Measurements from ENCODE around the gene NIPBL.

NIPBL gene

DNA sequence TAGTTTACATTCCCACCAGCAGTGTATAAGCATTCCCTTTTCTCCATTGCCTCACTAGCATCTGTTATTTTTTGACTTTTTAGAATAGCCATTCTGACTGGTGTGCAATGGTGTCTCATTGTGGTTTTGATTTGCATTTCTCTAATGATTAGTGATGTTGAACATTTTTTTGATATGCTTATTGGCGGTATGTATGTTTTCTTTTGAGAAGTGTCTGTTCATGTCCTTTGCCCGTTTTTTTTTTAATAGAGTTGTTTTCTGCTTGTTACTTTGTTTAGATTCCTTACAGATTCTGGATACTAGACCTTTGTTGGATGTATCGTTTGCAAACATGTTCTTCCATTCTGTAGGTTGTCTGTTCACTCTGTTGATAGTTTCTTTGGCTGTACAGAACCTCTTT is 25.3 kb downstream of the NIPBL start:
- Histone ChIP-seq H3K9ac (ENCODE audit: low read length) (no peak overlapping the region), H2AFZ (ENCODE audit: low read length) (no peak overlapping the region), H3K9me2 (ENCODE audit: low read depth, low read length) (no peaks in the 10 kb centered on the region), H3K27me3 (ENCODE audit: insufficient read depth, low read length) (no peaks in the 10 kb centered on the region), H3K4me2 (ENCODE audit: low read length) (no peak overlapping the region), H3F3A (ENCODE audit: insufficient read depth, low read length) (no peaks in the 10 kb centered on the region), H3K36me3 (ENCODE audit: insufficient read depth, low read length) (no peaks in the 10 kb centered on the region), H3K4me3 (ENCODE audit: low read depth, low read length, poor library complexity, severe bottlenecking) (no peak overlapping the region), H4K20me1 (ENCODE audit: insufficient read depth, low read length) (no peaks in the 10 kb centered on the region), H3K9me3 (ENCODE audit: low read length) (peaks cover 11% of the 10 kb centered on the region; the same call in 1 of the 2 replicates), H3K4me1 (ENCODE audit: insufficient read depth, low read length, severe bottlenecking) (no peaks in the 10 kb centered on the region), H3K79me2 (ENCODE audit: insufficient read depth, low read length) (peaks cover 100% of the 10 kb centered on the region), H3K27ac (ENCODE audit: low read depth, low read length, poor library complexity, severe bottlenecking) (no peak overlapping the region)
- TF ChIP-seq, protein P1, sequence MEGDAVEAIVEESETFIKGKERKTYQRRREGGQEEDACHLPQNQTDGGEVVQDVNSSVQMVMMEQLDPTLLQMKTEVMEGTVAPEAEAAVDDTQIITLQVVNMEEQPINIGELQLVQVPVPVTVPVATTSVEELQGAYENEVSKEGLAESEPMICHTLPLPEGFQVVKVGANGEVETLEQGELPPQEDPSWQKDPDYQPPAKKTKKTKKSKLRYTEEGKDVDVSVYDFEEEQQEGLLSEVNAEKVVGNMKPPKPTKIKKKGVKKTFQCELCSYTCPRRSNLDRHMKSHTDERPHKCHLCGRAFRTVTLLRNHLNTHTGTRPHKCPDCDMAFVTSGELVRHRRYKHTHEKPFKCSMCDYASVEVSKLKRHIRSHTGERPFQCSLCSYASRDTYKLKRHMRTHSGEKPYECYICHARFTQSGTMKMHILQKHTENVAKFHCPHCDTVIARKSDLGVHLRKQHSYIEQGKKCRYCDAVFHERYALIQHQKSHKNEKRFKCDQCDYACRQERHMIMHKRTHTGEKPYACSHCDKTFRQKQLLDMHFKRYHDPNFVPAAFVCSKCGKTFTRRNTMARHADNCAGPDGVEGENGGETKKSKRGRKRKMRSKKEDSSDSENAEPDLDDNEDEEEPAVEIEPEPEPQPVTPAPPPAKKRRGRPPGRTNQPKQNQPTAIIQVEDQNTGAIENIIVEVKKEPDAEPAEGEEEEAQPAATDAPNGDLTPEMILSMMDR (IDR thresholded peaks at IDR 0.05; ENCODE audit: low read length): no peak
- TF ChIP-seq EZH2 (IDR thresholded peaks at IDR 0.05; ENCODE audit: borderline replicate concordance, low read length): no peak

DNA sequence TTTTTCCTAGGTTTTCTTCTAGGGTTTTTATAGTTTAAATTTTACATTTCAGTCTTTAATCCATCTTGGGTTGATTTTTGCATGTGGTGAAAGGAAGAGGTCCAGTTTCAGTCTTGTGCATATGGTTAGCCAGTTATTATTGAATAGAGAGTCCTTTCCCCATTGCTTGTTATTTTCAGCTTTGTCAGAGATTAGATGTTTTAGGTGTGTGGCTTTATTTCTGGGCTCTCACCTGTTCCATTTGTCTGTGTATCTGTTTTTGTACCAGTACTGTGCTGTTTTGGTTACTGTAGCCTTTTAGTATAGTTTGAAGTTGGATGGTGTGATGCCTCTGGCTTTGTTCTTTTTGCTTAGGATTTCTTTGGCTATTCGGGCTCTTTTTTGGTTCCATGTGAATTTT is 25.8 kb downstream of the NIPBL start:
- H3K9ac ChIP-seq (ENCODE audit: low read length): no peak overlapping the region
- peaks cover 100% of the 10 kb centered on the region for H3K79me2 ChIP-seq (ENCODE audit: insufficient read depth, low read length)
- no peaks in the 10 kb centered on the region for H3K9me2 ChIP-seq (ENCODE audit: low read depth, low read length)
- no peak overlapping the region for H3K4me3 ChIP-seq (ENCODE audit: low read depth, low read length, poor library complexity, severe bottlenecking)
- H3K4me1 ChIP-seq (ENCODE audit: insufficient read depth, low read length, severe bottlenecking): no peaks in the 10 kb centered on the region
- no peaks in the 10 kb centered on the region for H3K36me3 ChIP-seq (ENCODE audit: insufficient read depth, low read length)
- H4K20me1 ChIP-seq (ENCODE audit: insufficient read depth, low read length): no peaks in the 10 kb centered on the region
- H3F3A ChIP-seq (ENCODE audit: insufficient read depth, low read length): no peaks in the 10 kb centered on the region
- no peak overlapping the region for H2AFZ ChIP-seq (ENCODE audit: low read length)
- TF ChIP-seq, protein P1 (IDR thresholded peaks at IDR 0.05; ENCODE audit: low read length): no peak
- TF ChIP-seq EZH2 (IDR thresholded peaks at IDR 0.05; ENCODE audit: borderline replicate concordance, low read length): no peak
- H3K27me3 ChIP-seq (ENCODE audit: insufficient read depth, low read length): no peaks in the 10 kb centered on the region
- no peak overlapping the region for H3K27ac ChIP-seq (ENCODE audit: low read depth, low read length, poor library complexity, severe bottlenecking)
- H3K9me3 ChIP-seq (ENCODE audit: low read length): peaks cover 11% of the 10 kb centered on the region; the same call in 1 of the 2 replicates
- no peak overlapping the region for H3K4me2 ChIP-seq (ENCODE audit: low read length)

DNA sequence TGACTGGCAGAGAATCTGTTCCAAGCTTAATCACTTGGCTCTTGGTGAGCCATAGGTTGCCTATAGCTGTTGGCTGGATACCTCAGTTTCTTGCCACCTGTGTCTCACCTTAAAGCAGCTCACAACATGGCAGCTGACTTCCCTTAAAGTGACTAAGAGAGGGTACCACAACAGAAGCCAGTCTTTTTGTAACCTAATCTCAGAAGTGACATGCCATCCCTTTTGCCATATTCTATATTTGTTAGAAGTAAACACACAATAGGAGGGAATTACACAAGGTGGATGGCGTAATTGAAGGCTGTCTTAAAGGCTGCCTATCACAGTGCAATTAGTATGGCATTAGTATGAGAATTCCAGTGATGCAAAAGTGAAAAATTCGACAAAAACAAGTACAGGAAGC is 28.1 kb downstream of the NIPBL start:
- peaks cover 11% of the 10 kb centered on the region; the same call in 1 of the 2 replicates for H3K9me3 ChIP-seq (ENCODE audit: low read length)
- H4K20me1 ChIP-seq (ENCODE audit: insufficient read depth, low read length): peaks cover 2% of the 10 kb centered on the region; the same call in 1 of the 2 replicates
- no peak overlapping the region for H3K4me3 ChIP-seq (ENCODE audit: low read depth, low read length, poor library complexity, severe bottlenecking)
- H3K27me3 ChIP-seq (ENCODE audit: insufficient read depth, low read length): no peaks in the 10 kb centered on the region
- TF ChIP-seq EZH2 (IDR thresholded peaks at IDR 0.05; ENCODE audit: borderline replicate concordance, low read length): no peak
- no peak overlapping the region for H3K9ac ChIP-seq (ENCODE audit: low read length)
- no peak overlapping the region for H3K4me2 ChIP-seq (ENCODE audit: low read length)
- H3K79me2 ChIP-seq (ENCODE audit: insufficient read depth, low read length): peaks cover 100% of the 10 kb centered on the region
- no peaks in the 10 kb centered on the region for H3K9me2 ChIP-seq (ENCODE audit: low read depth, low read length)
- H3K27ac ChIP-seq (ENCODE audit: low read depth, low read length, poor library complexity, severe bottlenecking): no peak overlapping the region
- H3K4me1 ChIP-seq (ENCODE audit: insufficient read depth, low read length, severe bottlenecking): no peaks in the 10 kb centered on the region
- no peaks in the 10 kb centered on the region; the same call in 1 of the 2 replicates for H3F3A ChIP-seq (ENCODE audit: insufficient read depth, low read length)
- H2AFZ ChIP-seq (ENCODE audit: low read length): no peak overlapping the region
- H3K36me3 ChIP-seq (ENCODE audit: insufficient read depth, low read length): no peaks in the 10 kb centered on the region
